ENCODE data around the gene XRCC4. TPM values are rescaled to one million over a fixed set of nuclear protein-coding genes. Genes with fewer than 3 reads are reported as not detected.
"Not testable (repeated sequence)": the region's sequence is repeated elsewhere in the genome, so short reads cannot be mapped to it uniquely, and the experiment has no call there.

Gene XRCC4
- total and polyA plus RNA-seq, 2 of the 8 experiments (the other 6 are each of a cell fraction or from before 2014, with no cell fraction given), result 3.0 to 8.3 TPM

DNA sequence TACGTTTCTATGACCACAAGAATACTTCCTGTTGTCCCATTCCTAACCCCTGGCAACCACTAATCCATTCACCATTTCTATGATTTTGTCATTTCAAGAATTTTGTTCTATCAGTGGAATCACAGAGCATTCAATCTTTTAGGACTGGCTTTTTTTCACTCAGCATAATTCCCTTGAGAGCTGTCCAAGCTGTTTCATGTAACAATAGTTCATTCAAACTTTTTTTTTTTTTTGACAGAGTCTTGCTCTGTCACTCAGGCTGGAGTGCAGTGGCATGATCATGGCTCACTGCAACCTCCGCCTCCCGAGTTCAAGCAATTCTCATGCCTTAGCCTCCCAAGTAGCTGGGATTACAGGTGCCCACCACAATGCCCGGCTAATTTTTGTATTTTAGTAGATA is 75.6 kb downstream of the XRCC4 start:
- H4K8ac ChIP-seq (ENCODE audit: extremely low read depth, insufficient read depth, low read length); H2BK5ac ChIP-seq (ENCODE audit: low read depth, low read length); H3K23ac ChIP-seq (ENCODE audit: insufficient read length); H2AFZ ChIP-seq (ENCODE audit: low read length); H3K36me3 ChIP-seq (ENCODE audit: control insufficient read depth in 2 of 4, insufficient read depth in 4 of 4, low read length in 3 of 4); H3K27me3 ChIP-seq (replicated peaks in 1 of 4; ENCODE audit: control insufficient read depth in 3 of 4, extremely low read depth in 1 of 4, insufficient read depth in 3 of 4, low read length in 3 of 4); H3K4me1 ChIP-seq (replicated peaks in 1 of 4; ENCODE audit: control insufficient read depth in 3 of 4, insufficient read depth in 4 of 4, low read length in 3 of 4); H2BK20ac ChIP-seq (ENCODE audit: low read length); H3K4me2 ChIP-seq (ENCODE audit: insufficient read depth in 1 of 2, low read depth in 2 of 2, low read length in 2 of 2); H3K23me2 ChIP-seq (ENCODE audit: low read depth, low read length); H3K56ac ChIP-seq (replicated peaks; ENCODE audit: insufficient read length, low read depth, low read length); H3K9me3 ChIP-seq (ENCODE audit: insufficient read depth in 2 of 2, low read depth in 1 of 2, low read length in 1 of 2); FAIRE-seq; H2BK15ac ChIP-seq (ENCODE audit: low read length); H2BK12ac ChIP-seq (ENCODE audit: low read depth, low read length); POLR2A ChIA-PET (ENCODE audit: partially characterized antibody); H4K91ac ChIP-seq (replicated peaks; ENCODE audit: insufficient read length, low read length); H3K79me2 ChIP-seq (ENCODE audit: control insufficient read depth in 1 of 2, insufficient read depth in 2 of 2, low read length in 2 of 2); H3K9ac ChIP-seq (replicated peaks in 1 of 4; ENCODE audit: extremely low read depth in 1 of 4, low read depth in 3 of 4, low read length in 3 of 4); H3K4ac ChIP-seq (replicated peaks; ENCODE audit: insufficient read length, low read depth, low read length); DNase-seq (ENCODE audit: low read depth in 1 of 2, low spot score in 2 of 2); H3K4me3 ChIP-seq (ENCODE audit: extremely low read depth in 1 of 4, insufficient read depth in 2 of 4, low read depth in 3 of 4, low read length in 4 of 4); H2BK120ac ChIP-seq (replicated peaks; ENCODE audit: low read depth, low read length); H4K20me1 ChIP-seq (replicated peaks in 1 of 2; ENCODE audit: control insufficient read depth in 1 of 2, insufficient read depth in 2 of 2, low read length in 2 of 2); H3K79me1 ChIP-seq (ENCODE audit: low read depth, low read length); H3K14ac ChIP-seq (ENCODE audit: insufficient read length); H2AK5ac ChIP-seq (ENCODE audit: low read depth, low read length); H3K27ac ChIP-seq (ENCODE audit: low read depth, low read length); H3K18ac ChIP-seq (ENCODE audit: extremely low read depth, low read length); CTCF ChIA-PET (ENCODE audit: partially characterized antibody); H4K5ac ChIP-seq (ENCODE audit: insufficient read length, low read depth, low read length): not testable (repeated sequence)
- WGBS, 2 experiments (ENCODE audit: extremely low coverage in 1 of 2, insufficient coverage in 1 of 2, insufficient read length in 1 of 2, insufficient replicate concordance in 2 of 2, low coverage in 1 of 2, low lambda C conversion rate in 2 of 2, missing lambda C conversion rate in 1 of 2), result 85% methylated on average over 4 of the region's 4 CpGs; no CpG with 5 or more reads in 1 of the 2 experiments
